NCI-H1048 (cell line): ENCODE results near the gene ESRP2.

Experiments
- DNase-seq: peaks from one replicate; lab custom pipeline; 2025; lab: John Stamatoyannopoulos, UW

Gene ESRP2

GRCh38 chr16:68235887-68236136 lies at the start of gene ESRP2:
TSS of gene ESRP2 (minus strand) at chr16:68236127. CDS start at chr16:68236045, 82 bp downstream.
- no peak for DNase-seq

- DNase-seq = no peak
Measured at GRCh38 chr16:68285683-68286082, 49.8 kb upstream of the ESRP2 start.

- no peak for DNase-seq
Measured at GRCh38 chr16:68284847-68285246, 48.9 kb upstream of the ESRP2 start.

- no peak for DNase-seq
Measured at GRCh38 chr16:68283801-68284598, 48.1 kb upstream of the ESRP2 start.

DNA sequence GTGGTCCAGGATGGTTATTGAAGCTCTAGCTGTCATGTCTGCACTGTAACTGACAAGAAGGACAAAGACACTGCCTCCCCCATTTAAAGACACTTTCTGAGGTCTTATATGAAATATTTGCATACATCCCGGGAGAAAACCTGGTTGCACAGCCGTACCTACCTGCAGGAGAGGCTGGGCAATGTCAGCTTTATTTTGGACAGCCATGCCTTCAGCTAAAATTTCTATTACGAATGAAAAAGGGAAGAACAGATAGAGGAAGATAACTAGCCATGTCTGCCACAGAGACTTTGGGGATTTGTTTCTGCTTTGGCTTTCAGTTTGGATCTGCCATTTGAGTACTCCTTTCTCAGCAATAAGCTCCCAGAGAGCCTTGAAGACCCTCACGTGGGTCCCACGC lies 47.4 kb upstream of the ESRP2 start:
- no peak for DNase-seq

- no peak for DNase-seq
Measured at GRCh38 chr16:68282064-68282452, 46.1 kb upstream of the ESRP2 start.

DNA sequence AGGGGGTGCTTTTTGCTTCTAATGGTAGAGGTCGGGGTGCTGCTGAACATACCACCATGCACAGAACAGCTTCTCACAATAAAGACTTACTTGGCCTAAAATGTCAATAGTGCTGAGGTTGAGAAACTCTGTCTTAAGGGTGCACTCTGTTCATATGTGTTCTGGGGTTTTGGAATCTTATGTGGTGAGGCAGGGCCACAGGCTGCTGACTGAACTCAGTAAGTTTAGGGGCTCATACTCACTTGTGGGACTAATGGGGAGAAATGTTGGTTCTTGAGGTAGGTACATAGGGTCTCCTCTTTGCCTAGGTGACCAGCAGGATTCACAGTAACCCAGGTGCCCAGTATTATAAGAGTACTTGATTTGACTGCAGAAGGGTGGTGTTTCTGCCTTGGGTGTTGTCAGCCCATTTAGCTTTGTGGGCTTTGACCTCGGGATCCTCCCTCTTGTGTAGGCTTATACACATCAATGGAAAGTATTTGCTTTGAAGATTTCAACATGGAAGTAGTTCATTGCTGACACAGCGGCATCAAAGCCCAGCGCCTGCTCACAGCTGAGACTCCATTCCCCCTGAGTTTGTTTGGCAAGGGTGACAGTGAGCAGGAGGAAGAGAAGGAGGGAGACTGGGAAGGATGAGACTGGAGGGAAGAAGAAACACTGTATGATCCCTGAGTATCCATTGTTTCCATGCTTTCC lies 45.6 kb upstream of the ESRP2 start:
- DNase-seq = no peak

- DNase-seq = no peak
Measured at GRCh38 chr16:68279726-68280558, 44.0 kb upstream of the ESRP2 start.

GRCh38 chr16:68276223-68276622 lies 40.3 kb upstream of the ESRP2 start:
- no peak for DNase-seq

GRCh38 chr16:68275611-68276191 lies 39.8 kb upstream of the ESRP2 start:
- no peak for DNase-seq

- no peak for DNase-seq
Measured at GRCh38 chr16:68274441-68274840, 38.5 kb upstream of the ESRP2 start.

GRCh38 chr16:68273896-68274295 lies 38.0 kb upstream of the ESRP2 start:
- DNase-seq = no peak

- DNase-seq = no peak
Measured at GRCh38 chr16:68273459-68273858, 37.5 kb upstream of the ESRP2 start.

- no peak for DNase-seq
Measured at GRCh38 chr16:68272507-68273209, 36.7 kb upstream of the ESRP2 start.

DNA sequence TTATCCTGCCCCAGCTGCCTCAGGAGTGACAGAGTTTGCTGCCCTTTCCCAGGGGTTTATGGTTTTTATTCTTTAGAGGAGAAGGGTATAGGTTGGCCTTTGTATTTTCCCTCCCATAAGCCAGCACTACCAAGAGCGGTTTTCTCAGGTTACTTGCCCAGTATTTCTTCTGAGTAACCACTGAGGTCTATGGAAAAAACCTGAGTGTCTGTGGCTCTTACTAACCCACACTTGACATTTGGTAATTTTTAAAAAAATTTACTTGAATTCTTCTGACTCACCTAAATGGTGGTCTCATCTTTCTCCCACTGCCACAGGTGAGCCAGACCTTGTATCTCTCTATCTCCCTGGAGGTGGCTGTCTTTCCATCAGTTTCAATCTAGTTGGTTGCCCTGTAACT lies 34.4 kb upstream of the ESRP2 start:
- DNase-seq = no peak

DNA sequence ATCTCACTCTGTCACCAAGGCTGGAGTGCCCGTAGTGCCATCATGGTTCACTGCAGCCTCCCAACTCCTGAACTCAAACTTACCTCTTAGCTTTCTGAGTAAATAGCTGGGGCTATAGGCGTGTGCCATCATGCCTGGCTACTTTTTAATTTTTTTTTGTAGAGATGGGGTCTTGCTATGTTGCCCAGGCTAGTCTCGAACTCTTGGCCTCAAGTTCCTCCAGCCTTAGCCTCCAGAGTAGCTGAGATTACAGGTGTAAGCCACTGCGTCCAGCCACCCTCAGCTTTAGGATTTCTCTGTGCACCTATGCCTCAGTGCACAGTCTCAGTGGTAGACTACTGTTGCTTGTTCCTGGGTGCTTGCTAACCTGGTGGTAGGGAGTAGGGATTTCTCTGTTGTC lies 33.9 kb upstream of the ESRP2 start:
- DNase-seq = no peak

DNA sequence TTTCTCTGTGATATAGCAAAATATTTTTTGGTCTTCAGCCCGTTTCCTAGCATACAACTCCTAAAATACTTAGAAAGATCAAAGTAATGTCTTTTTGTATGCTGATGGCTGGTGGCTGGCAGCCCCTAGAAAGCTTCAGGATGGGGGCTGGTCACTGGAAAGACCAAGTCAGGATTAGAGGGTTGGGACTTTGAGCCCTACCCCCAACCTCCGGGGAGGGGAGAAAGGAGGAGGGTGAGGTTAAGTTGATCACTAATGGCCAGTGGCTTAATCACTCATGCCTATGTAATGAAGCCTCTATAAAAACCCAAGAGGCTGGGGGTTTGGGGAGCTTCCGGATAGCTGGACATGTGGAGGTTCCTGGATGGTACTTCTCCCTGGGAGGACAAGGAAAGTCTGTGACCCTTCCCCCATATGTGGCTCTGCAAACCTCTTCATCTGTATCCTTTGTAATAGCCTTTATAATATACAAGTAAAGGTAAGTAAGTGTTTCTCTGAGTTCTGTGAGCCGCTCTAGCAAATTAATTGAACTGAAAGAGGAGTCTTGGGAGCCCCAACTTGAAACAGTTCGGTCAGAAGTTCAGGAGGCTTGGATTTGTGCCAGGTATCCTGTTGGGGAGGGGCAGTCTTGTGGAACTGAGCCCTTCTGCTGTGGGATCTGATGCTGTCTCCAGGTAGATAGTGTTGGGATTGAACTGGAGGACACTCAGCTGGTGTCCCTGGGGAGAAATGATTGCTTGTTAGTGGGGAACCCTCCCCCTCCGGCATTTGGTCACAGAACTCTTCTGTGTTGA lies 31.9 kb upstream of the ESRP2 start:
- DNase-seq = no peak

- DNase-seq = no peak
Measured at GRCh38 chr16:68265078-68265920, 29.4 kb upstream of the ESRP2 start.

- no peak for DNase-seq
Measured at GRCh38 chr16:68264128-68265077, 28.5 kb upstream of the ESRP2 start, which contains the start of gene SLC7A6. TSS of gene SLC7A6 (plus strand) at chr16:68264526. CDS start at chr16:68274727, 10,201 bp downstream.
